ENCODE results near the gene RAB24. TPM values are rescaled to one million over a fixed set of nuclear protein-coding genes. Genes with fewer than 3 reads are reported as not detected.

RAB24 gene
- polyA plus RNA-seq, 2 of the 4 experiments (the other 2 are of a cell fraction): 31.2 to 33.7 TPM

GRCh38 chr5:177334781-177335700 is 31.5 kb upstream of the RAB24 start:
- Histone ChIP-seq H3K27ac (no peak overlapping the region), H3K4me2 (no peak overlapping the region), H3K4me1 (0 out of 3 replicates have a peak, but pooled peaks cover 10% of the 10 kb centered on the region), H3K9me3 (no peaks in the 10 kb centered on the region), H3K4me3 (no peak overlapping the region)
- no peak for DNase-seq (ENCODE audit: low read depth in 1 of 2, low spot score in 1 of 2)
- FAIRE-seq: no peak
- TF ChIP-seq TFCP2L1 (CRISPR knock-in tag; IDR thresholded peaks at IDR 0.05) (no peak), HOXB5 (CRISPR knock-in tag; IDR thresholded peaks at IDR 0.05) (no peak), FOSB (CRISPR knock-in tag; IDR thresholded peaks at IDR 0.05) (no peak), NR3C1 (IDR thresholded peaks at IDR 0.05) (no peak), POLR2A (IDR thresholded peaks at IDR 0.05; ENCODE audit: low read length) (no peak), ZNF302 (CRISPR knock-in tag; IDR thresholded peaks at IDR 0.05) (no peak), MAFK (IDR thresholded peaks at IDR 0.05; ENCODE audit: partially characterized antibody) (no peak), HOXA7 (CRISPR knock-in tag; IDR thresholded peaks at IDR 0.05) (no peak), SMC3 (IDR thresholded peaks at IDR 0.05) (no peak), NPAS2 (CRISPR knock-in tag; IDR thresholded peaks at IDR 0.05; ENCODE audit: borderline replicate concordance) (no peak), NFE2L2 (conservative IDR thresholded peaks at IDR 0.05; ENCODE audit: low read length) (no peak), SREBF2 (IDR thresholded peaks at IDR 0.05) (no peak), KDM5A (IDR thresholded peaks at IDR 0.05) (no peak), ZC3H11A (IDR thresholded peaks at IDR 0.05) (no peak), CEBPB (IDR thresholded peaks at IDR 0.05) (no peak), ZSCAN20 (CRISPR knock-in tag; IDR thresholded peaks at IDR 0.05) (no peak)
- TF ChIP-seq, protein P1, sequence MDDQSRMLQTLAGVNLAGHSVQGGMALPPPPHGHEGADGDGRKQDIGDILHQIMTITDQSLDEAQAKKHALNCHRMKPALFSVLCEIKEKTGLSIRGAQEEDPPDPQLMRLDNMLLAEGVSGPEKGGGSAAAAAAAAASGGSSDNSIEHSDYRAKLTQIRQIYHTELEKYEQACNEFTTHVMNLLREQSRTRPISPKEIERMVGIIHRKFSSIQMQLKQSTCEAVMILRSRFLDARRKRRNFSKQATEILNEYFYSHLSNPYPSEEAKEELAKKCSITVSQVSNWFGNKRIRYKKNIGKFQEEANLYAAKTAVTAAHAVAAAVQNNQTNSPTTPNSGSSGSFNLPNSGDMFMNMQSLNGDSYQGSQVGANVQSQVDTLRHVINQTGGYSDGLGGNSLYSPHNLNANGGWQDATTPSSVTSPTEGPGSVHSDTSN (IDR thresholded peaks at IDR 0.05): no peak
- TF ChIP-seq, protein P2, sequence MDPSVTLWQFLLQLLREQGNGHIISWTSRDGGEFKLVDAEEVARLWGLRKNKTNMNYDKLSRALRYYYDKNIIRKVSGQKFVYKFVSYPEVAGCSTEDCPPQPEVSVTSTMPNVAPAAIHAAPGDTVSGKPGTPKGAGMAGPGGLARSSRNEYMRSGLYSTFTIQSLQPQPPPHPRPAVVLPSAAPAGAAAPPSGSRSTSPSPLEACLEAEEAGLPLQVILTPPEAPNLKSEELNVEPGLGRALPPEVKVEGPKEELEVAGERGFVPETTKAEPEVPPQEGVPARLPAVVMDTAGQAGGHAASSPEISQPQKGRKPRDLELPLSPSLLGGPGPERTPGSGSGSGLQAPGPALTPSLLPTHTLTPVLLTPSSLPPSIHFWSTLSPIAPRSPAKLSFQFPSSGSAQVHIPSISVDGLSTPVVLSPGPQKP (IDR thresholded peaks at IDR 0.05; ENCODE audit: low read depth, low read length): no peak
- ATAC-seq: no peak
- ChIA-PET POLR2A (no interaction called here), CTCF (interaction anchor here (0.6 to 7.9 kb wide), 16 partner anchors 8 to 223 kb away, joined by 3 to 111 read pairs (median 6); no protein-coding TSS in a partner anchor)
- WGBS (ENCODE audit: missing lambda C conversion rate): 90% methylated on average over 21 of the region's 21 CpGs

GRCh38 chr5:177334155-177334551 is 30.6 kb upstream of the RAB24 start:
- WGBS (ENCODE audit: missing lambda C conversion rate): 88% methylated on average over 15 of the region's 15 CpGs
- Histone ChIP-seq H3K27ac (no peak overlapping the region), H3K4me1 (0 out of 3 replicates have a peak, but pooled peaks cover 3% of the 10 kb centered on the region), H3K4me2 (no peak overlapping the region), H3K4me3 (no peak overlapping the region), H3K9me3 (no peaks in the 10 kb centered on the region)
- ChIA-PET POLR2A (no interaction called here), CTCF (interaction anchor here (0.6 to 7.9 kb wide), 9 partner anchors 13 to 222 kb away, joined by 3 to 111 read pairs (median 6); partner anchors contain the start of gene LMAN2)
- ATAC-seq (no peak), FAIRE-seq (no peak), DNase-seq (ENCODE audit: low read depth in 1 of 2, low spot score in 1 of 2) (no peak)
- no peak for TF ChIP-seq ZNF302 (CRISPR knock-in tag; IDR thresholded peaks at IDR 0.05)
- TF ChIP-seq BCL3 (IDR thresholded peaks at IDR 0.05): no peak
- TF ChIP-seq FOSB (CRISPR knock-in tag; IDR thresholded peaks at IDR 0.05): no peak
- no peak for TF ChIP-seq NFE2L2 (conservative IDR thresholded peaks at IDR 0.05; ENCODE audit: low read length)
- no peak for TF ChIP-seq FOXS1 (CRISPR knock-in tag; IDR thresholded peaks at IDR 0.05)
- TF ChIP-seq TFCP2L1 (CRISPR knock-in tag; IDR thresholded peaks at IDR 0.05): no peak
- no peak for TF ChIP-seq CHD2 (IDR thresholded peaks at IDR 0.05; ENCODE audit: low read length, partially characterized antibody)
- TF ChIP-seq BHLHE40 (IDR thresholded peaks at IDR 0.05; ENCODE audit: low read depth, low read length): no peak
- no peak for TF ChIP-seq KDM5A (IDR thresholded peaks at IDR 0.05)
- no peak for TF ChIP-seq PHF8 (IDR thresholded peaks at IDR 0.05; ENCODE audit: borderline replicate concordance, low read depth)
- TF ChIP-seq EP300 (IDR thresholded peaks at IDR 0.05): no peak
- TF ChIP-seq HMGXB4 (CRISPR knock-in tag; IDR thresholded peaks at IDR 0.05; ENCODE audit: borderline replicate concordance): no peak
- TF ChIP-seq HOXA7 (CRISPR knock-in tag; IDR thresholded peaks at IDR 0.05): no peak
- TF ChIP-seq JUNB (IDR thresholded peaks at IDR 0.05): no peak
- no peak for TF ChIP-seq CBX2 (IDR thresholded peaks at IDR 0.05; ENCODE audit: borderline replicate concordance, low read depth)
- TF ChIP-seq NR3C1 (IDR thresholded peaks at IDR 0.05): no peak
- TF ChIP-seq HEYL (CRISPR knock-in tag; IDR thresholded peaks at IDR 0.05): no peak
- TF ChIP-seq POLR2A (IDR thresholded peaks at IDR 0.05; ENCODE audit: low read length): no peak
- no peak for TF ChIP-seq CEBPB (IDR thresholded peaks at IDR 0.05)
- TF ChIP-seq, protein P3, sequence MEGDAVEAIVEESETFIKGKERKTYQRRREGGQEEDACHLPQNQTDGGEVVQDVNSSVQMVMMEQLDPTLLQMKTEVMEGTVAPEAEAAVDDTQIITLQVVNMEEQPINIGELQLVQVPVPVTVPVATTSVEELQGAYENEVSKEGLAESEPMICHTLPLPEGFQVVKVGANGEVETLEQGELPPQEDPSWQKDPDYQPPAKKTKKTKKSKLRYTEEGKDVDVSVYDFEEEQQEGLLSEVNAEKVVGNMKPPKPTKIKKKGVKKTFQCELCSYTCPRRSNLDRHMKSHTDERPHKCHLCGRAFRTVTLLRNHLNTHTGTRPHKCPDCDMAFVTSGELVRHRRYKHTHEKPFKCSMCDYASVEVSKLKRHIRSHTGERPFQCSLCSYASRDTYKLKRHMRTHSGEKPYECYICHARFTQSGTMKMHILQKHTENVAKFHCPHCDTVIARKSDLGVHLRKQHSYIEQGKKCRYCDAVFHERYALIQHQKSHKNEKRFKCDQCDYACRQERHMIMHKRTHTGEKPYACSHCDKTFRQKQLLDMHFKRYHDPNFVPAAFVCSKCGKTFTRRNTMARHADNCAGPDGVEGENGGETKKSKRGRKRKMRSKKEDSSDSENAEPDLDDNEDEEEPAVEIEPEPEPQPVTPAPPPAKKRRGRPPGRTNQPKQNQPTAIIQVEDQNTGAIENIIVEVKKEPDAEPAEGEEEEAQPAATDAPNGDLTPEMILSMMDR (IDR thresholded peaks at IDR 0.05): no peak
